Measurements from ENCODE around the gene HBA1.

HBA1 gene

GRCh38 chr16:212999-213398, 36.5 kb downstream of the HBA1 start:
- TF ChIP-seq CTCF (IDR thresholded peaks at IDR 0.05; ENCODE audit: low read depth, low read length) = no peak
- DNase-seq (ENCODE audit: extremely low read depth, low read depth) = no peak

GRCh38 chr16:220021-220420, 43.5 kb downstream of the HBA1 start:
- TF ChIP-seq CTCF (IDR thresholded peaks at IDR 0.05; ENCODE audit: low read depth, low read length) = no peak
- no peak for DNase-seq (ENCODE audit: extremely low read depth, low read depth)

Measured in AG09319 (cell line).